Tibial nerve (tissue), 4 donors: Measurements from ENCODE around the gene NDUFAF7.

Experiments
- EP300 ChIP-seq, 2 donors: sonication (generic); formaldehyde crosslinking; IDR thresholded peaks; one replicate each; pipeline ENCODE4 v1.6.1; 2017; ENCODE audit warnings: antibody characterized with exemption in 2 of 2, mild to moderate bottlenecking in 1 of 2
- TF ChIP-seq, protein P1 (sequence below), 5 experiments: fragments of 200-600 bp in 3 of 5; fragments of 450-650 bp in 2 of 5; sonication (generic) in 3 of 5; IDR thresholded peaks; one replicate each; pipeline ENCODE4 v1.5.1; 2016 to 2019; ENCODE audit warnings: antibody characterized with exemption in 5 of 5, mild to moderate bottlenecking in 3 of 5, moderate library complexity in 2 of 5

DNA sequence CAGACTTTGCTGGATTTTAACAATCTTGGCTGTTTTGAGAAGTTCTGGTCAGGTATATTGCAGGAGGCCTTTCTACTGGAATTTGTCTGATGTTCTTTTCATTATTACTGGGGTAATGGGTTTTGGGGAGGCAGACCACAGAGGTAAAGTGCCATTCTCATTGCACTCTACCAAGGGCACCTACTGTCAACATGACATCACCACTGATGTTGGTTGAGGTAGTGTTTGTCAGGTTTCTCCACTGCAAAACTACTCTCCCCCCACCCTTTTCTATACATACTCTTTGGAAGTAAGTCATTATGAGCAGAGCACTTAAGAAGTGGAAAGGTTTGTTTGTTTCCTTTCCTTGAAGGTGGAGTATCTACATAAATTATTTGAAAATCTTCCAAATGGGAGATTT lies 66.2 kb downstream of the NDUFAF7 start:
- TF ChIP-seq, protein P1, sequence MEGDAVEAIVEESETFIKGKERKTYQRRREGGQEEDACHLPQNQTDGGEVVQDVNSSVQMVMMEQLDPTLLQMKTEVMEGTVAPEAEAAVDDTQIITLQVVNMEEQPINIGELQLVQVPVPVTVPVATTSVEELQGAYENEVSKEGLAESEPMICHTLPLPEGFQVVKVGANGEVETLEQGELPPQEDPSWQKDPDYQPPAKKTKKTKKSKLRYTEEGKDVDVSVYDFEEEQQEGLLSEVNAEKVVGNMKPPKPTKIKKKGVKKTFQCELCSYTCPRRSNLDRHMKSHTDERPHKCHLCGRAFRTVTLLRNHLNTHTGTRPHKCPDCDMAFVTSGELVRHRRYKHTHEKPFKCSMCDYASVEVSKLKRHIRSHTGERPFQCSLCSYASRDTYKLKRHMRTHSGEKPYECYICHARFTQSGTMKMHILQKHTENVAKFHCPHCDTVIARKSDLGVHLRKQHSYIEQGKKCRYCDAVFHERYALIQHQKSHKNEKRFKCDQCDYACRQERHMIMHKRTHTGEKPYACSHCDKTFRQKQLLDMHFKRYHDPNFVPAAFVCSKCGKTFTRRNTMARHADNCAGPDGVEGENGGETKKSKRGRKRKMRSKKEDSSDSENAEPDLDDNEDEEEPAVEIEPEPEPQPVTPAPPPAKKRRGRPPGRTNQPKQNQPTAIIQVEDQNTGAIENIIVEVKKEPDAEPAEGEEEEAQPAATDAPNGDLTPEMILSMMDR (IDR thresholded peaks at IDR 0.05) = no peak
- TF ChIP-seq EP300 (IDR thresholded peaks at IDR 0.05) = no peak
